Inferior parietal cortex (tissue), 1 donor: ENCODE results near the gene FOXP2.
"Not testable (repeated sequence)": the region's sequence is repeated elsewhere in the genome, so short reads cannot be mapped to it uniquely, and the experiment has no call there.

Experiments
- DNase-seq: peaks from one replicate; pipeline ENCODE4 v3.0.0-alpha.2; 2016; ENCODE audit errors: extremely low spot score

FOXP2 gene

GRCh38 chr7:114422507-114423501 is 8.2 kb downstream of the FOXP2 start:
- DNase-seq: no peak

DNA sequence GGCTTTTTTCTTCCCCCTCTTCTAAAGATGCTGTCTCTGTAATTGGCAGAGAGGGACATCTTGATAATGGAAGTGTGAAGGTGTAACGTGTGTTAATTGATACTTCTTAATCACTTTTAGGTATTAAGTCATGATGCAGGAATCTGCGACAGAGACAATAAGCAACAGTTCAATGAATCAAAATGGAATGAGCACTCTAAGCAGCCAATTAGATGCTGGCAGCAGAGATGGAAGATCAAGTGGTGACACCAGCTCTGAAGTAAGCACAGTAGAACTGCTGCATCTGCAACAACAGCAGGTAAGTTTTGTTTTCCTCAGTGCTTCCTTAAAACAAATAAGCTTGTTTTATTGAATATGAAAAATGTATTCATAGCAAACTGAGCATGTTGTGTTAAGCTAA is 11.8 kb downstream of the FOXP2 start:
- no peak for DNase-seq

DNA sequence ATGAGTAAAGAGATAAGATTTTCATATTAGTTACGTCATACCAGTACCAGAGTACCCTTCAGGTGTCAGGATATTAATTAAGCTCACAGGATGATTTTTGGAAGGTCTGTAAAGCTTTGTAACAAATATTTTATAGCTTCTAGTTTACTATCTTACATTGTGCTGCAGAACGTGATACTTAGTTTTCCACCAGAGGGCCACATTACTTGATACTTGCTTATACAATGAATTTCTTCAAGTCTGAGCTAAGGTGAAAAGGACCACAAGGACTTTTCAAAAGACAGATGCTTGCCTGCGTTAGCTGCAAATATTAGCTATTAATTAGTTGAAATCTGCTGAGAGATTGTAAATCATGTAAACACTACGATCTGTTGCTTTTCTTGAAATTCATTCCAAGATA is 12.2 kb downstream of the FOXP2 start:
- no peak for DNase-seq

DNA sequence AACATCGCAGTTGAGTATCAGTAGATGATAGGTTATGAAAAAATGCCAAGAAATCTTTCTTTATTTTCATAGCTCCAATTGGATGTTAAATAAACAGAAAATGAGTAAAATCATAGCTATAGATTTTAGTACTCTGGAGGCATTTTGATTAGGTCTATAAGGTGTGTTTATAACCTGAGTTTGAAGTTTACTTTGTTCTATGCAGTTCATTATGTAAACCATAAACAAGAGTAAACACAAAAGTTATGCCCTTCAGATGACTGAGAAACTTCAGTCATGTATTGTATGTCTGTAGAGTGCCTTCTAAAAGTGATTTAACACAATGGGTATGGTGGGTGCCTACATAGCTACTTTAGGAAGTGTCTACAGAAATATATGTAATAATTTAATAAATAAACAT is 13.6 kb downstream of the FOXP2 start:
- no peak for DNase-seq

- DNase-seq: no peak
These were observed 16.6 kb downstream of the FOXP2 start for GRCh38 chr7:114431189-114431588.

- no peak for DNase-seq
These were observed 17.4 kb downstream of the FOXP2 start for GRCh38 chr7:114432061-114432460.

DNA sequence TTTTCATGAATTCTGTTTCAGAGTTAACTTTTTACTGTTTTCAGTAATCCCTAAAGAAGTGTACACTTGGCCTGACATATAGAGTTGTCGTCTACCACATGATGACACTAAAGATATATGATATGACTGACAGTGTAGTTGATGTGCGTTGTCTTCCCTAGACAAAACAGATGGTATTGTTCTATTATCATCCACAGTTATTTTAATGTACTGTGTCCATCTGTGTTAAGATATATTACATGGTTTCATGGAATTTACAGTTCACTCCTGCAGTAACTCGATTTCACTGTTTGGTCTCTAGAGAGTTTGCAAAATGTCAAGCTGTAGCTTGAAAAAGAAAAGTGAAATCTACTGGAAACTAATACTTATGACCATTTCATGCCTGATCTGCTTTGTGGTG is 18.1 kb downstream of the FOXP2 start:
- no peak for DNase-seq

- no peak for DNase-seq
These were observed 25.0 kb downstream of the FOXP2 start for GRCh38 chr7:114439581-114439980.

DNA sequence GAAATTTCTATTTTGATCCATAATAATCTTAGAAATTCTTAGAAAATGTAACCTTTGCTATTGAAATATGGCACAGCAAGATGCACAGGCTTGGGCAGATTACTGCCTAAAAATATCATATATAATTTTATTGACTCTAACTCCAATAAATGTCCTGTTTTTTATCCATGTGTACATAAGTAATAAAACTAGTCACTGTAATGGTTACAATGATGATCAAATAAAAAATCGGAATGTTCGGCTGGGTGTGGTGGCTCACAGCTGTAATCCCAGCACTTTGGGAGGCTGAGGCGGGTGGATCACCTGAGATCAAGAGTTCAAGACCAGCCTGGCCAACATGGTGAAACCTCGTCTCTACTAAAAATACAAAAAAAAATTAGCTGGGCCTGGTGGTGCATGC is 26.3 kb downstream of the FOXP2 start:
- DNase-seq: not testable (repeated sequence)

DNA sequence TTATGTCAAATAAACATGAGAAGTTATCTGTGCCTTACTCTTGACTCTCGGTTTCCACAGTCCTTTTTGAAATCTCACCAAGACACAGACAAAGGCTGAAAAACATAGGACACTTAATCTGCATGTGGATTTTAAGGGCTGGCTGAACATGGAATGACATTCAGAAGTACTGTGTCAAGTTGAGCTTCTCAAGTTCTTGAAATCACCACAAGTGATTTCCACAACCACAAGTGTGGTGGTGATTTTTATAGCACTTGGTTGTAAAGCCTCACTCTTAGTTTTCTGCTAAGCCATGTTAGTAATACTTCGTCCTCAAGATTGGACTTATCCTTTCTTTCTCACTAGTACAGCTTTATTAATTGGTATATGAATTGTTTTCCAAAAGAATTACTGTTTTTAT is 29.6 kb downstream of the FOXP2 start:
- DNase-seq: no peak

DNA sequence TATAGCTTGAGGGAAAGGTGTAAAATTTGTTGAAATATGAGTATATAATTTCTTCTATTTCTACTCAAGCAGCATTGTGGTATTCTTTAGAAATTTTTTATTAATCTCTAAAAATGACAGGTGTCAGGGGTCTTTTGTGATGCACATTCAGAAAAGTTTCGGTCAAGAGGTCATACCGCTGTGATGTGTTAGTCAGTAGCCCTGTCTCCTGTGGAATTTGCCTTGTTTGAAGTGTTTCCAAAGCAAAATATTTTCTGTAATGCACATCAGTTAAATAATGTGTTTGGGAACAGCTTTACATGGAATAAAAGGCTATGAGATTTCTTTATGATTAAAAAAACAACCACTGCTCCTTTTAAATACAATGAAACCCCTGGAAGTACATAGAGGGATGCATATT is 35.8 kb downstream of the FOXP2 start:
- DNase-seq: no peak

GRCh38 chr7:114459574-114459973 is 45.0 kb downstream of the FOXP2 start:
- no peak for DNase-seq

DNA sequence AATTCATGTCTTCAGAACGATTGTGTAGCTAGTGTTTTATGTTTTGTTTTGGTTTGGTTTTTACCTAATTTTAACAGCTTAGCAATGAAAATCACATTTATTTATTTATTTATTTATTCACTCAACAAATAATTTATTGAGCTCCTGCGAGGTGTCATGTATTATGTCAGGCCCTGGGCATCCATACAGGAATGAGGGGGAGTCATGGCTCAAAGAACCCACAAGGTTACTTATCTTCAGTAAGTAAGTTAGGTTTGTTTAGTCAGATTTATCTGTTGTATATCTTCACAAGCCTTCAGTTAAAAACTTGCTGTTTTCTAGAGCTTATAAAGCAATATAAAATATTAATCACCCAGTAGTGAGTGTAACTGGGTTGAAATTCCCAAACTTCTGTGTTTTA is 45.4 kb downstream of the FOXP2 start:
- no peak for DNase-seq

GRCh38 chr7:114466917-114467316 is 52.3 kb downstream of the FOXP2 start:
- DNase-seq: no peak

DNA sequence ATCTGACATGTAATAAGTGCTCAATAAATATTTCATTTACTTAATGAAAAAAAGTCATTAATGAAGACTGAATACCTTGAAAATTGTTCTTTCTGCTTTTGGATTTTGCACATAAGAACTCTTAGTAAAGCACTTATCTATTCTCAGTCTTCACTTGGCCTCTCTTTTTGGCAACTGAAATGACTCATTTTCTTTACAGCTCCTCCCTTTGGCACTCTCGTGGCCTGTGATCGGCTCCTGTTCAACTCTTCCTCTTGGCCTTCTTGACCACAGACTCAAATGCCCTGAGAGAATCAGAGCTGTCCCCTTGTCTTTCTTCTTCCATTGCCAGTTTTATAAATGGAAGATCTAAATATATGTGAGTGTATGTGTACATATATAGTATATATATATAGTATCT is 54.2 kb downstream of the FOXP2 start:
- no peak for DNase-seq

DNA sequence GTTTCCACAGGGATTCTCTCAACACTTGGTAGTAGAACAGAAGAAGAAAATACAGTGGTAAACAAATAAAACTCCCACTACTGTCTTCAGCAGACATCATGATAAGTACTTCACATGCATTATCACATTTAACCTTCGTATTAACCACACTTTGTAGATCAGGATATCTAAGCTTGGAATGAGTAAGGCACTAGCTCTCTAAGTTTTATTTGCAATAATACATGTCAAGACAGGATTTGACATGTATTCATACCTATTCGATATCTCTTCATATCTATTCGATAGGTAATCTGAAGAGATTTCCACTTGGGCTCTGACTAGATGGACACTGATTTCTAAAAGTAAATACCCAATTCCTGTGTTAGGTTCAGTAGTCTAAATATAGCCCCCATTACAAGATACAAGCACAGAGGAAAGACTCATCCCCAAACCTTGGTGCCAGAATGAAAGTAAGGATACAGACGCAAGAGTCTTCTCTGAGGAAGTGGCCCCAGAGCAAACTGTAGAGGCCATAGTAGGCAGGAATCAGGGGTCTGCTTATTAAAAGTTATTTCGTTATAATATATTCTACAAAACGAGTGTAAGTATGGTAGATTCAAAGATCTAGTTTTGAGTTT is 58.4 kb downstream of the FOXP2 start:
- DNase-seq: no peak

GRCh38 chr7:114478384-114478783 is 63.8 kb downstream of the FOXP2 start:
- DNase-seq: no peak

- no peak for DNase-seq
These were observed 67.4 kb downstream of the FOXP2 start for GRCh38 chr7:114481999-114482398.

DNA sequence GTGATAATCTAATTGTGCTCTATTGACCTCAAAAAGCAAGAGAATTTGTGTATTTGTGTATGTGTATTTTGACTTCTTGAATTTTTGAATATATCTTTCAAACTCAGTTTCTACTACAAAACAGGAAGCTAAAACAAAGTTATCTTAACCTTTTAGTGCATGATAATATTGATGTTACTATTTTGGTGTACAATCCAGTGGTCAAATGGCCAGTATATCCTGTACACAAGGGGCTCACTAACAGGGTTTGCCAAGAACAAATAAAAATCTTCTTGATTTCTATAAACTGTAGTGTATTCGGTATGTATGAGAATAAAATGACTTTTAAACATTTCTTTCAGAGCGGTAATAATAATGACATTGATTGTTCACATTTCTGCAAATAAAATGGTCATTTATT is 69.6 kb downstream of the FOXP2 start:
- no peak for DNase-seq

DNA sequence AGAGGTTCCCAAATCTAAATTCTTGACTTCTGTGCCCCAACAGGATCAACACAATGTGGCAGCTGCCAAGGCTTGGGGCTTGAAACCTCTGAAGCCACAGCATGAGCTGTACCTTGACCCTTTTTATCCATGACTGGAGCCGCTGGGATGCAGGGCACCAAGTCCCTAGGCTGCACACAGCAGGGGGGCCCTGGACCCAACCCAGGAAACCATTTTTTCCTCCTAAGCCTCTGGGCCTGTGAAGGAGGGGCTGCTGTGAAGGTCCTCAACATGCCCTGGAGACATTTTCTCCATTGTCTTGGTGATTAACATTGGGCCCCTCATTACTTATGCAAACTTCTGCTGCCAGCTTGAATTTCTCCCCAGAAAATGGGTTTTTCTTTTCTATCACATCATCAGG is 72.6 kb downstream of the FOXP2 start:
- no peak for DNase-seq

GRCh38 chr7:114488696-114489095 is 74.1 kb downstream of the FOXP2 start:
- DNase-seq: no peak

DNA sequence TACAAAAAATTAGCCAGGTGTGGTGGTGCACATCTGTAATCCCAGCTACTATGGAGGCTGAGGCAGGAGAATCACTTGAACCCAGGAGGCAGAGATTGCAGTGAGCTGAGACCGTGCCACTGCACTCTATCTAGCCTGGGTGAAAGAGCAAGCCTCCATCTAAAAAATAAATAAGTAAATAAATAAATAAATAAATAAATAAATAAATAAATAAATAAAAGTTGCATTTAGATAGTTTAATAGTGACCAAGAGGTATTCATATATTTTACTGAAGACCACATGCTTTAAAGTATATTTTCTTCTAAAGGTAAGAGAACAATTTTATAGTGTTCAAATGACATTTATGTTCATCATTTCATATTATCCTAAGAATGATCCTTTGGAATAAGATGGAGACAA is 82.9 kb downstream of the FOXP2 start:
- not testable (repeated sequence) for DNase-seq
